Osteoblast (primary cell): ENCODE results near the gene SPATS2. TPM values are rescaled to one million over a fixed set of nuclear protein-coding genes. Genes with fewer than 3 reads are reported as not detected.

ENCODE experiments used
- DNase-seq: peaks from one replicate; pipeline ENCODE4 v3.0.0; 2011; ENCODE audit warnings: low spot score, mixed read lengths; ENCODE audit not compliant: insufficient read length; ENCODE audit errors: missing footprints
- H2AFZ ChIP-seq: 2 replicates; pipeline ENCODE4 v1.6.0; 2011; ENCODE audit warnings: mild to moderate bottlenecking, low read length
- H3K27ac ChIP-seq: 2 replicates; pipeline ENCODE4 v1.5.1; 2011; ENCODE audit warnings: mild to moderate bottlenecking, low read depth, low read length, moderate library complexity
- H3K27me3 ChIP-seq: 2 replicates; pipeline ENCODE4 v1.6.0; 2012; ENCODE audit warnings: mild to moderate bottlenecking, control low read depth, inconsistent platforms, low read length, moderate library complexity; ENCODE audit not compliant: insufficient read depth
- H3K36me3 ChIP-seq: 2 replicates; pipeline ENCODE4 v1.5.1; 2011; ENCODE audit warnings: mild to moderate bottlenecking, low read length, control low read depth, moderate library complexity; ENCODE audit not compliant: insufficient read depth
- H3K4me1 ChIP-seq: 2 replicates; pipeline ENCODE4 v1.5.1; 2011; ENCODE audit warnings: mild to moderate bottlenecking, low read length, control low read depth, moderate library complexity; ENCODE audit not compliant: insufficient read depth
- H3K4me2 ChIP-seq: 2 replicates; pipeline ENCODE4 v1.6.0; 2011; ENCODE audit warnings: mild to moderate bottlenecking, low read length; ENCODE audit not compliant: insufficient read depth
- H3K4me3 ChIP-seq: fragments of 200-600 bp; sonication (generic); 3 replicates; pipeline ENCODE4 v1.5.1; 2012; ENCODE audit warnings: mild to moderate bottlenecking, low read length, inconsistent platforms; ENCODE audit not compliant: insufficient read depth
- H3K79me2 ChIP-seq: 2 replicates; pipeline ENCODE4 v1.6.0; 2012; ENCODE audit warnings: mild to moderate bottlenecking, low read length, control low read depth, inconsistent platforms; ENCODE audit not compliant: insufficient read depth
- H3K9me3 ChIP-seq: 2 replicates; pipeline ENCODE4 v1.5.1; 2011; ENCODE audit warnings: low read depth, low read length, control low read depth
- H4K20me1 ChIP-seq: 2 replicates; pipeline ENCODE4 v1.6.0; 2012; ENCODE audit warnings: mild to moderate bottlenecking, low read length, control low read depth; ENCODE audit not compliant: insufficient read depth
- total RNA-seq: library from RNA; depleted of rRNA; stranded (reverse); fragments of >200 nt; gene quantifications from 2 replicates; pipeline ENCODE4 v1.2.3, GENCODE V29; 2012
- TF ChIP-seq, protein P1 (sequence below): IDR thresholded peaks from 2 replicates; pipeline ENCODE4 v1.5.1; 2011; ENCODE audit warnings: mild to moderate bottlenecking, low read depth, low read length, moderate library complexity; ENCODE audit errors: extremely low read depth

SPATS2 gene
- total RNA-seq, 1 donor = 25.7 TPM

DNA sequence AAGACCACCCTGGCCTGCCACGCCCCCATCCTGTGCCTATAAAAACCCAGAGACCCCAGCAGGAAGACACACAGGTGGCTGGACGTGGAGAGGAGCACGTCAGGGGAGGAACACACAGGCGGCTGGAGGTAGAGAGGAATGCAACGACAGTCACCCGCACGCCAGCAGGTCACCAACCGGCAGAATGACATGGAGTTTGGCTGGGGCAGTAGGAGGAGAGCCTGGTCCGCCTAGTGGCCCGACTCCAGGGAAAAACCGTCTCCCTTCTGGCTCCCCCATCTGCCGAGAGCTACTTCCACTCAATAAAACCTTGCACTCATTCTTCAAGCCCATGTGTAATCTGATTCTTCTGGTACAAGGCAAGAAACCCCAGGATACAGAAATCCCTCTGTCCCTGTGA lies 108.8 kb downstream of the SPATS2 start:
- H3K4me2 ChIP-seq = no peak overlapping the region
- H3K79me2 ChIP-seq = peaks cover 12% of the 10 kb centered on the region

DNA sequence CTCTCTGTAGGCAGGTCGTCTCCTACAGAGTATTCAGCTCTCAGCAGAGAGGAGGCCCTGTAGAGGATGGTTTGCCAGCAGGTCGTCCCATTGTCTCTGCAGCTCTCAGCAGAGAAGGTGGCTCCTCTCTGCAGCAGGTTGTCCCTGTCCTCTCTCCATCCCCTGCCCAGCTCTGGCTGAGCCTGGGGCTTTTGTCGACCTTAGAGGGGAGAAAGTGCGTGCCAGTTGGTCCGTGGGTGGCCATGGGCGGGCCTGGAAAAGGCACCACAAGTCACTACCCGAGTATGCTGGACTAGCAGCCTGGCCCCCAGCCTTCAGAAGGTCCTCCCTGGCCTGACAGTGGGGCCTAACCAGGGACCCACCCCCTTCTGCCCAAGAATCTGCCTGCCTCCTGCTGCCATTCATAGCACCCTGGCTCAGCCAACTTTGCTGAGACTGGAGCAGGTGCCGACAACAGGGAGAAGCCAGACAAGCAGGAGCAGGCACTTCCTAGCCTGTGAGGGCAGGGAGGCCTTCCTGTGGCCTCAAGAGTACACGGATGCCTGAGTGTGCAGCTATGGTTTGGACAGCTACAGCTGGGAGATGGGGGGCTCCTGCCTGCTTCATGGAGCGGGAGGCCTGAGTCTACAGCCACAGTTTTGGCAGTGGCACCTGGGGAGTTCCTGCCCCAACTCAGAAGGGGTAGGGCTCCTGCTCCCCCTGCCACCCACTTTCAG lies 111.8 kb downstream of the SPATS2 start:
- H3K79me2 ChIP-seq = peaks cover 5% of the 10 kb centered on the region
- no peak for DNase-seq
- H3K4me1 ChIP-seq = no peaks in the 10 kb centered on the region
- H3K36me3 ChIP-seq = peaks cover 5% of the 10 kb centered on the region
- H3K9me3 ChIP-seq = no peaks in the 10 kb centered on the region
- no peak overlapping the region for H3K4me3 ChIP-seq
- TF ChIP-seq, protein P1, sequence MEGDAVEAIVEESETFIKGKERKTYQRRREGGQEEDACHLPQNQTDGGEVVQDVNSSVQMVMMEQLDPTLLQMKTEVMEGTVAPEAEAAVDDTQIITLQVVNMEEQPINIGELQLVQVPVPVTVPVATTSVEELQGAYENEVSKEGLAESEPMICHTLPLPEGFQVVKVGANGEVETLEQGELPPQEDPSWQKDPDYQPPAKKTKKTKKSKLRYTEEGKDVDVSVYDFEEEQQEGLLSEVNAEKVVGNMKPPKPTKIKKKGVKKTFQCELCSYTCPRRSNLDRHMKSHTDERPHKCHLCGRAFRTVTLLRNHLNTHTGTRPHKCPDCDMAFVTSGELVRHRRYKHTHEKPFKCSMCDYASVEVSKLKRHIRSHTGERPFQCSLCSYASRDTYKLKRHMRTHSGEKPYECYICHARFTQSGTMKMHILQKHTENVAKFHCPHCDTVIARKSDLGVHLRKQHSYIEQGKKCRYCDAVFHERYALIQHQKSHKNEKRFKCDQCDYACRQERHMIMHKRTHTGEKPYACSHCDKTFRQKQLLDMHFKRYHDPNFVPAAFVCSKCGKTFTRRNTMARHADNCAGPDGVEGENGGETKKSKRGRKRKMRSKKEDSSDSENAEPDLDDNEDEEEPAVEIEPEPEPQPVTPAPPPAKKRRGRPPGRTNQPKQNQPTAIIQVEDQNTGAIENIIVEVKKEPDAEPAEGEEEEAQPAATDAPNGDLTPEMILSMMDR = no peak
- H3K27ac ChIP-seq = no peak overlapping the region
- no peak overlapping the region for H3K4me2 ChIP-seq
- no peak overlapping the region for H2AFZ ChIP-seq
- H3K27me3 ChIP-seq = no peaks in the 10 kb centered on the region
- H4K20me1 ChIP-seq = peaks cover 8% of the 10 kb centered on the region

More for the DNA sequence above, 108.8 kb downstream of the SPATS2 start:
- H3K4me3 ChIP-seq = no peak overlapping the region
- no peaks in the 10 kb centered on the region for H3K27me3 ChIP-seq
- TF ChIP-seq, protein P1 = no peak
- H4K20me1 ChIP-seq = peaks cover 9% of the 10 kb centered on the region
- DNase-seq = no peak
- no peak overlapping the region for H2AFZ ChIP-seq
- no peak overlapping the region for H3K27ac ChIP-seq
- H3K9me3 ChIP-seq = no peaks in the 10 kb centered on the region
- no peaks in the 10 kb centered on the region for H3K4me1 ChIP-seq
- peaks cover 5% of the 10 kb centered on the region for H3K36me3 ChIP-seq

- H3K79me2 ChIP-seq = peaks cover 5% of the 10 kb centered on the region
- H3K4me1 ChIP-seq = no peaks in the 10 kb centered on the region
- peaks cover 5% of the 10 kb centered on the region for H4K20me1 ChIP-seq
- no peak overlapping the region for H3K27ac ChIP-seq
- TF ChIP-seq, protein P1 = no peak
- H3K9me3 ChIP-seq = no peaks in the 10 kb centered on the region
- no peak for DNase-seq
- no peak overlapping the region for H3K4me3 ChIP-seq
- no peak overlapping the region for H3K4me2 ChIP-seq
- H2AFZ ChIP-seq = no peak overlapping the region
- H3K27me3 ChIP-seq = no peaks in the 10 kb centered on the region
- H3K36me3 ChIP-seq = peaks cover 6% of the 10 kb centered on the region
Measured at GRCh38 chr12:49482095-49483051, 115.1 kb downstream of the SPATS2 start.

GRCh38 chr12:49483619-49484018 lies 116.4 kb downstream of the SPATS2 start:
- H4K20me1 ChIP-seq = peaks cover 5% of the 10 kb centered on the region
- no peak overlapping the region for H3K4me3 ChIP-seq
- no peak overlapping the region for H2AFZ ChIP-seq
- no peaks in the 10 kb centered on the region for H3K9me3 ChIP-seq
- no peak overlapping the region for H3K27ac ChIP-seq
- H3K4me2 ChIP-seq = no peak overlapping the region
- H3K36me3 ChIP-seq = peaks cover 6% of the 10 kb centered on the region
- H3K79me2 ChIP-seq = peaks cover 5% of the 10 kb centered on the region
- no peaks in the 10 kb centered on the region for H3K4me1 ChIP-seq
- H3K27me3 ChIP-seq = no peaks in the 10 kb centered on the region
- TF ChIP-seq, protein P1 = no peak
- no peak for DNase-seq
